ENCODE data around the gene STARD3. TPM values are rescaled to one million over a fixed set of nuclear protein-coding genes. Genes with fewer than 3 reads are reported as not detected.
A peak's percentile ranks its signal among the peaks of the same experiment; 100 is the strongest.

Gene STARD3
- polyA plus RNA-seq, 4 donors = 44.2 to 57.8 (median 47.0) TPM

- DNase-seq (ENCODE audit: low read depth in 4 of 4, low spot score in 2 of 4) = no peak
Measured at GRCh38 chr17:39618956-39619785, 17.8 kb upstream of the STARD3 start.

- no peak for DNase-seq (ENCODE audit: low read depth in 4 of 4, low spot score in 2 of 4)
Measured at GRCh38 chr17:39619786-39620101, 17.2 kb upstream of the STARD3 start.

- DNase-seq (ENCODE audit: low read depth in 4 of 4, low spot score in 2 of 4) = peak in 3 of 4 donors; percentile 69 to 77 (median 70)
Measured at GRCh38 chr17:39621523-39622379, 15.2 kb upstream of the STARD3 start.

- DNase-seq (ENCODE audit: low read depth in 4 of 4, low spot score in 2 of 4) = no peak
Measured at GRCh38 chr17:39622380-39623006, 14.5 kb upstream of the STARD3 start.

GRCh38 chr17:39623356-39623950 lies 13.5 kb upstream of the STARD3 start:
- no peak for DNase-seq (ENCODE audit: low read depth in 4 of 4, low spot score in 2 of 4)

- no peak for DNase-seq (ENCODE audit: low read depth in 4 of 4, low spot score in 2 of 4)
Measured at GRCh38 chr17:39624313-39624712, 12.6 kb upstream of the STARD3 start.

GRCh38 chr17:39625198-39625785 lies 11.7 kb upstream of the STARD3 start:
- no peak for DNase-seq (ENCODE audit: low read depth in 4 of 4, low spot score in 2 of 4)

GRCh38 chr17:39626171-39627046 lies 10.5 kb upstream of the STARD3 start, which contains the start of gene PPP1R1B:
Gene PPP1R1B (plus strand): TSS chr17:39626952. CDS start chr17:39627393, 441 bp downstream.
- DNase-seq (ENCODE audit: low read depth in 4 of 4, low spot score in 2 of 4) = no peak

GRCh38 chr17:39627047-39627711 lies 9.8 kb upstream of the STARD3 start:
- DNase-seq (ENCODE audit: low read depth in 4 of 4, low spot score in 2 of 4) = no peak

- DNase-seq (ENCODE audit: low read depth in 4 of 4, low spot score in 2 of 4) = no peak
Measured at GRCh38 chr17:39627712-39628516, 9.0 kb upstream of the STARD3 start.

GRCh38 chr17:39628655-39629493 lies 8.1 kb upstream of the STARD3 start:
- no peak for DNase-seq (ENCODE audit: low read depth in 4 of 4, low spot score in 2 of 4)

GRCh38 chr17:39629494-39629880 lies 7.5 kb upstream of the STARD3 start:
- DNase-seq (ENCODE audit: low read depth in 4 of 4, low spot score in 2 of 4) = no peak

GRCh38 chr17:39629898-39630297 lies 7.0 kb upstream of the STARD3 start:
- DNase-seq (ENCODE audit: low read depth in 4 of 4, low spot score in 2 of 4) = no peak

GRCh38 chr17:39631403-39631802 lies 5.5 kb upstream of the STARD3 start:
- DNase-seq (ENCODE audit: low read depth in 4 of 4, low spot score in 2 of 4) = no peak

- DNase-seq (ENCODE audit: low read depth in 4 of 4, low spot score in 2 of 4) = no peak
Measured at GRCh38 chr17:39632153-39632941, 4.6 kb upstream of the STARD3 start.

GRCh38 chr17:39633570-39634183 lies 3.3 kb upstream of the STARD3 start:
- no peak for DNase-seq (ENCODE audit: low read depth in 4 of 4, low spot score in 2 of 4)

All from left renal cortex interstitium (tissue), 4 donors.